Measurements from ENCODE around the gene ALOX15B.

The ALOX15B gene

DNA sequence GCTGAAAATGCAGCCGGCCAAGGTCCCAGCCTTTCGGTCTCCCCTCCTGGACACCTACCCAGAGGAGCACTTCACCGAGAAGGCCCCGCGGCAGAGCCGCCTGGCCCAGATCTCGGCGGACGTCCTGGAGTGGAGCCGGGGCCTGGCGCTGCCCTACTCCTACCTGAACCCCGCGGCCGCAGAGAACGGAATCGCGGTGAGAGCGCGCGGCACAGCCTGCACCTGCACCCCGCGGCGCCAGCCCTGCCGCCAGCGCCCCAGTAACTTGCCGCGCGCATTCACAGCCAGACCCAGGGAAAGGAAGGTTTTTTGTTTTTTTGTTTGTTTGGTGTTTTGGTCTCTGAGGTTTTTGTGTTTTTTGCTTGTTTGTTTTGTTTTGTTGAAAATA lies 33.5 kb downstream of the ALOX15B start:
- H3K9me2 ChIP-seq (replicated peaks; ENCODE audit: insufficient read depth, low read length) = no peaks in the 10 kb centered on the region
- H3K79me2 ChIP-seq (ENCODE audit: low read length) = no peaks in the 10 kb centered on the region
- H3K4me3 ChIP-seq (ENCODE audit: low read length) = no peak overlapping the region
- H3K4me2 ChIP-seq (ENCODE audit: low read depth, low read length) = no peak overlapping the region
- H2AFZ ChIP-seq (ENCODE audit: low read length) = no peak overlapping the region
- H3K27ac ChIP-seq (ENCODE audit: low read length) = no peak overlapping the region
- no peak overlapping the region for H3K9ac ChIP-seq (ENCODE audit: low read length)
- H3F3A ChIP-seq (ENCODE audit: insufficient read depth, low read length) = no peaks in the 10 kb centered on the region
- H3K27me3 ChIP-seq (replicated peaks; ENCODE audit: insufficient read depth, low read length) = peaks cover 96% of the 10 kb centered on the region
- no peaks in the 10 kb centered on the region for H3K9me3 ChIP-seq (replicated peaks; ENCODE audit: insufficient read depth, low read length)
- no peaks in the 10 kb centered on the region for H4K20me1 ChIP-seq (ENCODE audit: insufficient read depth, low read length)
- H3K36me3 ChIP-seq (replicated peaks; ENCODE audit: insufficient read depth, low read length) = no peaks in the 10 kb centered on the region
- TF ChIP-seq, protein P1, sequence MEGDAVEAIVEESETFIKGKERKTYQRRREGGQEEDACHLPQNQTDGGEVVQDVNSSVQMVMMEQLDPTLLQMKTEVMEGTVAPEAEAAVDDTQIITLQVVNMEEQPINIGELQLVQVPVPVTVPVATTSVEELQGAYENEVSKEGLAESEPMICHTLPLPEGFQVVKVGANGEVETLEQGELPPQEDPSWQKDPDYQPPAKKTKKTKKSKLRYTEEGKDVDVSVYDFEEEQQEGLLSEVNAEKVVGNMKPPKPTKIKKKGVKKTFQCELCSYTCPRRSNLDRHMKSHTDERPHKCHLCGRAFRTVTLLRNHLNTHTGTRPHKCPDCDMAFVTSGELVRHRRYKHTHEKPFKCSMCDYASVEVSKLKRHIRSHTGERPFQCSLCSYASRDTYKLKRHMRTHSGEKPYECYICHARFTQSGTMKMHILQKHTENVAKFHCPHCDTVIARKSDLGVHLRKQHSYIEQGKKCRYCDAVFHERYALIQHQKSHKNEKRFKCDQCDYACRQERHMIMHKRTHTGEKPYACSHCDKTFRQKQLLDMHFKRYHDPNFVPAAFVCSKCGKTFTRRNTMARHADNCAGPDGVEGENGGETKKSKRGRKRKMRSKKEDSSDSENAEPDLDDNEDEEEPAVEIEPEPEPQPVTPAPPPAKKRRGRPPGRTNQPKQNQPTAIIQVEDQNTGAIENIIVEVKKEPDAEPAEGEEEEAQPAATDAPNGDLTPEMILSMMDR (IDR thresholded peaks at IDR 0.05; ENCODE audit: low read length) = no peak
- peak; percentile 48 for TF ChIP-seq EZH2 (optimal IDR thresholded peaks at IDR 0.05; ENCODE audit: low read depth, low read length)
- no peak for TF ChIP-seq EZH2phosphoT487 (IDR thresholded peaks at IDR 0.05; ENCODE audit: low read length)
- no peaks in the 10 kb centered on the region for H3K4me1 ChIP-seq (ENCODE audit: low read length)
- no peak for DNase-seq

DNA sequence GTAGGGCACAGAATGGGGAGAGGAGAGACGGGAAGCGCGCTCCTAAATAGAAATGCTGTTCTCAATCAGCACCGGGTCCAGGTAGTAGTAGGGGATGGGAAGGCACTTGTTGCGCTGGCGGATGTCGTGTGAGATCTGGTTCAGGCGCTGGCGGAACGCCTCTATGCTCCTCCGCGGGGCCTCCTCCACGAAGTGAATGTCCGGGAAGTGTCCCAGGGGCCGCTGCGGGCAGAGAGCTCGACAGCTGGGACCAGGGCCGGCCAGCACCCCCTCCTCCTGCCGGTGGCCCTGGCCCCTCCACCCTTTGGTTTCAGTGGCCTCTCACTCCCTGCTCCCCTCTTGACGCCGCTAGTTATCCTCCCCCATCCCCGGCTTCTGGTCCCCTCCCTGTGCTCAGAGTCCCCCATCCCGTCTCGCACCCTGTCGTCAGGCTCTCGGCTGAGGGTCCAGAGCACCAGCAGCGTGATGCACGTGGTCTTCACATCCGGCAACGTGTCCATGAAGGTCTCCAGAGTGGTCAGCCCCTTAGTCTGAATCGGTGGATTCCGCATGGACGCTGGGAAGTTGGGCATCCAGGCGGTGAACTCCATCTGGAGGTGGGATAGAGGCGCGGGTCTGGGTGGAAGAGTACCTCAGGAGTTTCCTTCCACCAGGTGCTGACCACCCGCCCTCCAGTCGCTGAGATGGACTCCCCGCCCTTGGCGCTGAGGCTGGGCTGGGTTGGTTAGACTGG lies 34.0 kb downstream of the ALOX15B start:
- no peak overlapping the region for H3K4me2 ChIP-seq (ENCODE audit: low read depth, low read length)
- no peaks in the 10 kb centered on the region for H3K4me1 ChIP-seq (ENCODE audit: low read length)
- DNase-seq = no peak
- no peak overlapping the region for H3K4me3 ChIP-seq (ENCODE audit: low read length)
- H3K9me2 ChIP-seq (replicated peaks; ENCODE audit: insufficient read depth, low read length) = no peaks in the 10 kb centered on the region
- TF ChIP-seq, protein P1 (IDR thresholded peaks at IDR 0.05; ENCODE audit: low read length) = no peak
- no peak for TF ChIP-seq EZH2phosphoT487 (IDR thresholded peaks at IDR 0.05; ENCODE audit: low read length)
- TF ChIP-seq EZH2 (optimal IDR thresholded peaks at IDR 0.05; ENCODE audit: low read depth, low read length) = no peak
- H3K27ac ChIP-seq (ENCODE audit: low read length) = no peak overlapping the region
- H3K27me3 ChIP-seq (replicated peaks; ENCODE audit: insufficient read depth, low read length) = peaks cover 95% of the 10 kb centered on the region
- no peaks in the 10 kb centered on the region for H3K79me2 ChIP-seq (ENCODE audit: low read length)
- no peaks in the 10 kb centered on the region for H4K20me1 ChIP-seq (ENCODE audit: insufficient read depth, low read length)
- no peaks in the 10 kb centered on the region for H3K9me3 ChIP-seq (replicated peaks; ENCODE audit: insufficient read depth, low read length)
- no peaks in the 10 kb centered on the region for H3F3A ChIP-seq (ENCODE audit: insufficient read depth, low read length)
- H3K9ac ChIP-seq (ENCODE audit: low read length) = no peak overlapping the region
- H3K36me3 ChIP-seq (replicated peaks; ENCODE audit: insufficient read depth, low read length) = no peaks in the 10 kb centered on the region
- no peak overlapping the region for H2AFZ ChIP-seq (ENCODE audit: low read length)

DNA sequence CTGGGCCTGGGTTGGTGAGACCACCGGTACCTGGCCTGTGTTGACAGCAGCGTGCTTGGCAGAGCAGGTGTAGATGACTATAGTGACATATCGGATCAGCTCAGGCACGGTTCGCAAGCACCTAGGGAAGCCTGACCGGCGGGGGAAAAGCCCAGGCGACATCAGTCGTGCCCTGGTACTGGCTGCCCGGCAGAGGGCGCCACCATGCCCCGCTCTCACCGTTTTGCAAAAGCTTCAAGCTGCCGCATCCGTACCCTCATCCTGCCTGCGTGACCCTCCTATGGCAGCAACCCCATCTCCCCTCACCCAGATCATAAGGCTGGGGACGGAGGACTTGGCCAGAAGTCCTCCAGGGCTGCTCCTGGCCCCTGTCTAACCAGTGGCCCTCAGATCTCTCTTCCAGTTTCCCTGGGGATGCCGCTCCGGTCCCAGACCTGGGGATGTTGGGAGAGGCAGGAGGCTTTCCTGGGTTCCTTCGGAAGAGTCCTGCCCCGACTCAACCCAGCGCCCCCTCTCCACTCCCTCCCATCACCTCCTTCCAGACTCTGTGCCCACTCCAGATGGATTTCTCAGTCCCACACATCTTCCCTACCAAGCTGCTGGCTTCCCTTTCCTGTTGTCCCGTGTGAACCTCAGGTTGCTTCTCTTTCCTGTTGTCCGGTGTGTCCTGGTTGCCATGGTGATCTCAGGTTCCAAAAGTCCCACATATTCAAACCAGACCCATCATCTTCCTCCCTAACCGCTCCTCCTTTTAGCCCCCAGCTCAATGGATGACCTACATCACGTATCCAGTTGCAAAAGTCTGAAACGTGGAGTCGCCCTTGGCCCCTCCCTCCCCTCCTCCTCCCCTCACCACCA lies 35.0 kb downstream of the ALOX15B start:
- H3K9ac ChIP-seq (ENCODE audit: low read length) = no peak overlapping the region
- no peaks in the 10 kb centered on the region for H3K79me2 ChIP-seq (ENCODE audit: low read length)
- no peaks in the 10 kb centered on the region for H3K9me3 ChIP-seq (replicated peaks; ENCODE audit: insufficient read depth, low read length)
- no peak overlapping the region for H2AFZ ChIP-seq (ENCODE audit: low read length)
- no peaks in the 10 kb centered on the region for H3F3A ChIP-seq (ENCODE audit: insufficient read depth, low read length)
- H3K9me2 ChIP-seq (replicated peaks; ENCODE audit: insufficient read depth, low read length) = no peaks in the 10 kb centered on the region
- no peaks in the 10 kb centered on the region for H4K20me1 ChIP-seq (ENCODE audit: insufficient read depth, low read length)
- DNase-seq = peak; percentile 68
- H3K4me2 ChIP-seq (ENCODE audit: low read depth, low read length) = peak overlapping the region; percentile 53; the same call in 1 of the 2 replicates
- H3K36me3 ChIP-seq (replicated peaks; ENCODE audit: insufficient read depth, low read length) = no peaks in the 10 kb centered on the region
- H3K4me3 ChIP-seq (ENCODE audit: low read length) = no peak overlapping the region
- peaks cover 88% of the 10 kb centered on the region for H3K27me3 ChIP-seq (replicated peaks; ENCODE audit: insufficient read depth, low read length)
- TF ChIP-seq, protein P1 (IDR thresholded peaks at IDR 0.05; ENCODE audit: low read length) = peak; percentile 90
- no peak for TF ChIP-seq EZH2phosphoT487 (IDR thresholded peaks at IDR 0.05; ENCODE audit: low read length)
- no peak for TF ChIP-seq EZH2 (optimal IDR thresholded peaks at IDR 0.05; ENCODE audit: low read depth, low read length)
- H3K4me1 ChIP-seq (ENCODE audit: low read length) = no peaks in the 10 kb centered on the region
- no peak overlapping the region for H3K27ac ChIP-seq (ENCODE audit: low read length)
